GM23338 (cell line): ENCODE measurements around the gene PTPN22. TPM values are rescaled to one million over a fixed set of nuclear protein-coding genes. Genes with fewer than 3 reads are reported as not detected.
"Not testable (repeated sequence)": the region's sequence is repeated elsewhere in the genome, so short reads cannot be mapped to it uniquely, and the experiment has no call there.

Experiments used
- ATAC-seq: fragments of 200-7000 bp; cut with Tn5 transposase; 3 replicates; pipeline ENCODE4 v1.9.1; 2020
- DNase-seq: peaks from one replicate; pipeline ENCODE4 v3.0.0-alpha.2; 2015; ENCODE audit warnings: low spot score
- H2AFZ ChIP-seq: fragments of 200-600 bp; sonication (generic); 2 replicates; pipeline ENCODE4 v1.8.0; 2016; ENCODE audit warnings: antibody characterized with exemption, mild to moderate bottlenecking, moderate library complexity
- H3F3A ChIP-seq: fragments of 200-600 bp; sonication (generic); replicated peaks from 2 replicates; pipeline ENCODE4 v1.8.0; 2017; ENCODE audit warnings: antibody characterized with exemption, mixed run types, low read depth
- H3K27ac ChIP-seq: fragments of 200-600 bp; sonication (generic); 2 replicates; pipeline ENCODE4 v1.6.1; 2016; ENCODE audit warnings: low read depth
- H3K27me3 ChIP-seq: fragments of 200-600 bp; sonication (generic); 2 replicates; pipeline ENCODE4 v1.8.0; 2016; ENCODE audit warnings: mild to moderate bottlenecking, mixed run types, moderate library complexity; ENCODE audit not compliant: insufficient read depth
- H3K36me3 ChIP-seq: fragments of 200-600 bp; sonication (generic); 2 replicates; pipeline ENCODE4 v1.8.0; 2016; ENCODE audit warnings: mild to moderate bottlenecking; ENCODE audit not compliant: insufficient read depth
- H3K4me1 ChIP-seq: fragments of 200-600 bp; sonication (generic); 2 replicates; pipeline ENCODE4 v1.8.0; 2016; ENCODE audit warnings: mild to moderate bottlenecking, moderate library complexity; ENCODE audit not compliant: insufficient read depth
- H3K4me2 ChIP-seq: fragments of 200-600 bp; sonication (generic); 2 replicates; pipeline ENCODE4 v1.7.1; 2017; ENCODE audit warnings: mixed run types
- H3K4me3 ChIP-seq: fragments of 200-600 bp; sonication (generic); 2 replicates; pipeline ENCODE4 v1.6.1; 2016; ENCODE audit warnings: mixed run types
- H3K79me2 ChIP-seq: fragments of 200-600 bp; sonication (generic); replicated peaks from 2 replicates; pipeline ENCODE4 v1.8.0; 2017; ENCODE audit warnings: mild to moderate bottlenecking; ENCODE audit not compliant: insufficient read depth
- H3K9me2 ChIP-seq: fragments of 200-600 bp; sonication (generic); 2 replicates; pipeline ENCODE4 v1.8.0; 2017; ENCODE audit not compliant: insufficient read depth
- H4K20me1 ChIP-seq: fragments of 200-600 bp; sonication (generic); replicated peaks from 2 replicates; pipeline ENCODE4 v1.8.0; 2017; ENCODE audit warnings: mild to moderate bottlenecking; ENCODE audit not compliant: insufficient read depth
- H3K27ac Mint-ChIP-seq: 2 replicates; pipeline ENCODE4 v1.8.0; 2020; ENCODE audit warnings: inconsistent platforms, mild to moderate bottlenecking, moderate library complexity, mixed read lengths
- H3K27me3 Mint-ChIP-seq: 3 replicates; pipeline ENCODE4 v1.8.0; 2022; ENCODE audit warnings: low read depth, mild to moderate bottlenecking, moderate library complexity, mixed read lengths, inconsistent platforms; ENCODE audit not compliant: insufficient read depth, poor library complexity
- H3K36me3 Mint-ChIP-seq: 3 replicates; pipeline ENCODE4 v1.8.0; 2021; ENCODE audit warnings: low read depth, mild to moderate bottlenecking, inconsistent platforms, moderate library complexity, mixed read lengths
- H3K4me1 Mint-ChIP-seq: 3 replicates; pipeline ENCODE4 v1.8.0; 2020; ENCODE audit warnings: mild to moderate bottlenecking, inconsistent platforms, mixed read lengths
- H3K4me3 Mint-ChIP-seq: 3 replicates; pipeline ENCODE4 v1.8.0; 2021; ENCODE audit warnings: moderate library complexity, mild to moderate bottlenecking, inconsistent platforms, mixed read lengths
- H3K9me3 Mint-ChIP-seq: 3 replicates; pipeline ENCODE4 v1.8.0; 2020; ENCODE audit warnings: moderate library complexity, mild to moderate bottlenecking, inconsistent platforms, mixed read lengths
- CTCF ChIP-seq, 2 experiments: fragments of 200-600 bp in 1 of 2; sonication (generic) in 1 of 2; conservative IDR thresholded peaks; 2 replicates each; pipeline versions ENCODE4 v1.5.1 to v1.6.1; 2016 to 2017; ENCODE audit warnings: antibody characterized with exemption in 2 of 2, low read depth in 2 of 2, mild to moderate bottlenecking in 2 of 2, moderate library complexity in 1 of 2
- ETS1 ChIP-seq: IDR thresholded peaks from 2 replicates; pipeline ENCODE4 v1.6.1; 2016; ENCODE audit warnings: antibody characterized with exemption
- JUNB ChIP-seq: IDR thresholded peaks from one replicate; pipeline ENCODE4 v1.6.1; 2016; ENCODE audit warnings: antibody characterized with exemption; ENCODE audit not compliant: unreplicated experiment
- REST ChIP-seq: IDR thresholded peaks from one replicate; pipeline ENCODE4 v1.6.1; 2018; ENCODE audit warnings: antibody characterized with exemption; ENCODE audit not compliant: unreplicated experiment
- ZNF462 ChIP-seq: fragments of 250-450 bp; sonication (Bioruptor Pico); IDR thresholded peaks from 2 replicates; pipeline ENCODE4 v1.5.0; 2020; ENCODE audit warnings: mild to moderate bottlenecking, moderate library complexity
- polyA plus RNA-seq: library from polyadenylated mRNA; unstranded; fragments of >200 nt; fragmentation: Nextera tagmentation; extraction: Ambion mirVana; gene quantifications from 2 replicates; pipeline ENCODE4 v1.2.1, GENCODE V29; 2016
- total RNA-seq: library from RNA; depleted of rRNA; stranded (reverse); fragments of >200 nt; shearing (Covaris generic); gene quantifications from 2 replicates; pipeline ENCODE4 v1.2.3, GENCODE V29; 2014

Gene PTPN22
- total and polyA plus RNA-seq, 2 experiments from 2014 or later, result 0.08 TPM; not detected in 1

GRCh38 chr1:113852694-113853093 is 18.8 kb downstream of the PTPN22 start:
- not testable (repeated sequence) for H3K36me3 Mint-ChIP-seq, H3K4me3 Mint-ChIP-seq, H3K36me3 ChIP-seq, H3K4me1 ChIP-seq, H3F3A ChIP-seq, ATAC-seq, H3K4me1 Mint-ChIP-seq, H3K27ac Mint-ChIP-seq, H3K9me2 ChIP-seq, H3K4me2 ChIP-seq, H4K20me1 ChIP-seq, DNase-seq, H3K27me3 Mint-ChIP-seq, H3K4me3 ChIP-seq, H3K9me3 Mint-ChIP-seq, H2AFZ ChIP-seq, H3K27me3 ChIP-seq, H3K27ac ChIP-seq, H3K79me2 ChIP-seq

- Histone ChIP-seq H3K27ac (no peak overlapping the region), H3K27me3 (no peaks in the 10 kb centered on the region), H3K4me1 (no peaks in the 10 kb centered on the region), H3K36me3 (peaks cover 4% of the 10 kb centered on the region; the same call in 1 of the 2 replicates), H3K9me2 (no peaks in the 10 kb centered on the region), H3F3A (no peaks in the 10 kb centered on the region), H3K79me2 (no peaks in the 10 kb centered on the region), H3K4me2 (no peak overlapping the region), H3K4me3 (no peak overlapping the region), H4K20me1 (no peaks in the 10 kb centered on the region), H2AFZ (no peak overlapping the region)
- Mint-ChIP-seq H3K9me3 (peaks cover 5% of the 10 kb centered on the region; the same call in 1 of the 3 replicates), H3K4me1 (no peaks in the 10 kb centered on the region), H3K27me3 (peaks cover 1% of the 10 kb centered on the region), H3K4me3 (no peak overlapping the region), H3K36me3 (no peaks in the 10 kb centered on the region), H3K27ac (no peak overlapping the region)
- no peak for TF ChIP-seq ZNF462 (CRISPR knock-in tag)
- no peak for TF ChIP-seq REST
- no peak for TF ChIP-seq CTCF (conservative IDR thresholded peaks at IDR 0.05; ENCODE audit: low read depth in 2 of 2)
- no peak for TF ChIP-seq JUNB
- TF ChIP-seq ETS1, result no peak
- no peak for DNase-seq
- no peak for ATAC-seq
Observed at GRCh38 chr1:113850127-113850796, 21.2 kb downstream of the PTPN22 start.
